ENCODE results near the gene PCBP1.

DNA sequence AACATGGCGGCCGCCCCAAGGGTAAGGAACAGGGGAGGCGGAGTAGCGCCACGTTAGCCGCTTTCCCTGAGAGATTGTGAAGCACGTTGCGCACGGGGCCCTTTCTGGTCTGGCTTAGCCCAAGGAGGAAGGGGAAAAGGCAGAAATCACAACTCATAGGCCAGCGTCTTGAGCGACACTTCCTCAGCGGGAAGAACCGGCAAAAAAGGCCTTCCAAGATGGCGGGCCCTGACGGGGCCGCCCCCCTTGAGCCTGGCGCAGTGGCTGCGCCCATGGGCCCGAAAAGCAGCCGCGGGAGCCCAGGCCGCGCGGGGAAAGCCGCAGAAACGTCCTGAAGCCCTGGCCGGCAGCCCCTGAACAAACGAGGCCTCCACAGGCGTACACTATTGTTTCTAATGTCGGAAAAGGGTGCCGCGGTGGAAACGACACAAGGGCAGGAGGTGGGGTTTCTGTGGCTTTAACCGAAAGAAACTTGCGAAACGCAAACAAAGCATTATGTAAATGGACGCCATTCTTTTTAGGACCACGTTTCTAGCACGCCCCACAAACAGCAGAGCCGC lies 919 bp upstream of the PCBP1 start:
- TF ChIP-seq, protein P1, sequence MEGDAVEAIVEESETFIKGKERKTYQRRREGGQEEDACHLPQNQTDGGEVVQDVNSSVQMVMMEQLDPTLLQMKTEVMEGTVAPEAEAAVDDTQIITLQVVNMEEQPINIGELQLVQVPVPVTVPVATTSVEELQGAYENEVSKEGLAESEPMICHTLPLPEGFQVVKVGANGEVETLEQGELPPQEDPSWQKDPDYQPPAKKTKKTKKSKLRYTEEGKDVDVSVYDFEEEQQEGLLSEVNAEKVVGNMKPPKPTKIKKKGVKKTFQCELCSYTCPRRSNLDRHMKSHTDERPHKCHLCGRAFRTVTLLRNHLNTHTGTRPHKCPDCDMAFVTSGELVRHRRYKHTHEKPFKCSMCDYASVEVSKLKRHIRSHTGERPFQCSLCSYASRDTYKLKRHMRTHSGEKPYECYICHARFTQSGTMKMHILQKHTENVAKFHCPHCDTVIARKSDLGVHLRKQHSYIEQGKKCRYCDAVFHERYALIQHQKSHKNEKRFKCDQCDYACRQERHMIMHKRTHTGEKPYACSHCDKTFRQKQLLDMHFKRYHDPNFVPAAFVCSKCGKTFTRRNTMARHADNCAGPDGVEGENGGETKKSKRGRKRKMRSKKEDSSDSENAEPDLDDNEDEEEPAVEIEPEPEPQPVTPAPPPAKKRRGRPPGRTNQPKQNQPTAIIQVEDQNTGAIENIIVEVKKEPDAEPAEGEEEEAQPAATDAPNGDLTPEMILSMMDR (conservative IDR thresholded peaks at IDR 0.05), result no peak
- peak; percentile 53 for TF ChIP-seq ZFX (IDR thresholded peaks at IDR 0.05)
